Gastroesophageal sphincter (tissue), 4 donors: ENCODE measurements around the gene CDHR5. TPM values are rescaled to one million over a fixed set of nuclear protein-coding genes. Genes with fewer than 3 reads are reported as not detected.

ENCODE experiments used
- ATAC-seq: fragments of 150-250 bp; one replicate; pipeline ENCODE4 v1.9.1; 2016; ENCODE audit warnings: mild to moderate bottlenecking, moderate library complexity
- H3K27ac ChIP-seq, 4 donors: fragments of 200-600 bp; sonication (generic) in 3 of 4; 1 replicate in 3 of 4; 2 replicates in 1 of 4; pipeline ENCODE4 v1.5.1; 2016 to 2019
- H3K27me3 ChIP-seq: fragments of 200-600 bp; sonication (generic); one replicate; pipeline ENCODE4 v1.5.1; 2019
- H3K36me3 ChIP-seq, 2 donors: fragments of 200-600 bp; sonication (generic); one replicate each; pipeline ENCODE4 v1.5.1; 2019; ENCODE audit warnings: control low read depth in 1 of 2
- H3K4me1 ChIP-seq, 3 donors: fragments of 200-600 bp; sonication (generic); 1 replicate in 2 of 3; 2 replicates in 1 of 3; pipeline ENCODE4 v1.5.1; 2016 to 2019; ENCODE audit warnings: control low read depth in 2 of 3
- H3K4me3 ChIP-seq, 2 donors: fragments of 200-600 bp; sonication (generic); one replicate each; pipeline ENCODE4 v1.5.1; 2019; ENCODE audit warnings: mild to moderate bottlenecking in 1 of 2, moderate library complexity in 1 of 2
- H3K9me3 ChIP-seq, 3 donors: fragments of 200-600 bp; sonication (generic); one replicate each; pipeline ENCODE4 v1.5.1; 2017 to 2019; ENCODE audit warnings: control low read depth in 2 of 3
- EP300 ChIP-seq: sonication (generic); formaldehyde crosslinking; IDR thresholded peaks from one replicate; pipeline ENCODE4 v1.6.1; 2017; ENCODE audit warnings: antibody characterized with exemption, mild to moderate bottlenecking
- POLR2A ChIP-seq, 2 donors: fragments of 450-650 bp; IDR thresholded peaks; one replicate each; pipeline ENCODE4 v1.6.1; 2017; ENCODE audit warnings: antibody characterized with exemption in 2 of 2, mild to moderate bottlenecking in 2 of 2, moderate library complexity in 1 of 2
- POLR2AphosphoS5 ChIP-seq: sonication (generic); formaldehyde crosslinking; IDR thresholded peaks from one replicate; pipeline ENCODE4 v1.6.1; 2017; ENCODE audit warnings: antibody characterized with exemption
- whole genome bisulfite sequencing, 2 donors: methylation state at CpG; one replicate each; pipeline ENCODE4 v1.1.5; 2018; ENCODE audit warnings: low coverage in 1 of 2; 5-methylcytosine and 5-hydroxymethylcytosine counted together
- total RNA-seq, 4 donors: library from RNA; depleted of rRNA; stranded (reverse); fragments of >200 nt; gene quantifications; one replicate each; pipeline ENCODE4 v1.1.0, GENCODE V29; 2016
- TF ChIP-seq, protein P1 (sequence below), 4 experiments: fragments of 200-600 bp in 2 of 4; fragments of 450-650 bp in 2 of 4; sonication (generic) in 1 of 4; IDR thresholded peaks; one replicate each; pipeline ENCODE4 v1.5.1; 2017 to 2019; ENCODE audit warnings: antibody characterized with exemption in 4 of 4, mild to moderate bottlenecking in 2 of 4, moderate library complexity in 2 of 4

The CDHR5 gene
- total RNA-seq, 4 donors from 2014 or later: not detected

DNA sequence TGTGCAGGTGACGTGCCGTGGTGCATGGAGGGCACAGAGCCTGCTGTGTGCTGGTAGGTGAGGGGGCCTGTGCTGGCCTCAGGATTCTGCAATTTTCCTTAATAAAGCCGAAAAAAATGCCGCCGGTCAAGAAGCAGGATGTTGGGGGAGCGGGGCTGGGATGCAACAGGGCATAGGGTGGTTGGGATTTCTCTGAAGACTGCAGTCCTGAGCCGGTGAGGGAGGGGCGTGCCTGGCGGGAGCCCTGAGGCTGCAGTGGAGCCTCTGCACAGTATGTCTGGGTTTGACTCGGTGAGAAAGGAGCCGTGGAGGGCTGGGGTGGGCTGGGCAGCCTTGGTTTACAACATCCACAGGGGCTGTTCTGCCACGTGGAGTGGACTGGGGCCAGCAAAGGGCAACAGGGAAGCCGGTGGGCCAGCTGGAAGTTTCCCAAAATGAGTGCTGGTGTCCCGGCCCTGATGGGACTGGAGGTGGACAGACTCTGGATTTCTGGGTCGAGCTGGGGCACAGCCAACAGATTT is 1.3 kb downstream of the CDHR5 start:
- H3K4me1 ChIP-seq: peaks cover 0 to 20% (median 0%) of the 10 kb centered on the region in 3 donors
- WGBS, 2 donors: 77% methylated on average over 13 of the region's 15 CpGs; no CpG with 5 or more reads in 1 of the 2 donors
- H3K27ac ChIP-seq: no peak overlapping the region
- H3K4me3 ChIP-seq: no peak overlapping the region
- TF ChIP-seq POLR2A (IDR thresholded peaks at IDR 0.05) (no peak), POLR2AphosphoS5 (no peak), EP300 (no peak)
- TF ChIP-seq, protein P1, sequence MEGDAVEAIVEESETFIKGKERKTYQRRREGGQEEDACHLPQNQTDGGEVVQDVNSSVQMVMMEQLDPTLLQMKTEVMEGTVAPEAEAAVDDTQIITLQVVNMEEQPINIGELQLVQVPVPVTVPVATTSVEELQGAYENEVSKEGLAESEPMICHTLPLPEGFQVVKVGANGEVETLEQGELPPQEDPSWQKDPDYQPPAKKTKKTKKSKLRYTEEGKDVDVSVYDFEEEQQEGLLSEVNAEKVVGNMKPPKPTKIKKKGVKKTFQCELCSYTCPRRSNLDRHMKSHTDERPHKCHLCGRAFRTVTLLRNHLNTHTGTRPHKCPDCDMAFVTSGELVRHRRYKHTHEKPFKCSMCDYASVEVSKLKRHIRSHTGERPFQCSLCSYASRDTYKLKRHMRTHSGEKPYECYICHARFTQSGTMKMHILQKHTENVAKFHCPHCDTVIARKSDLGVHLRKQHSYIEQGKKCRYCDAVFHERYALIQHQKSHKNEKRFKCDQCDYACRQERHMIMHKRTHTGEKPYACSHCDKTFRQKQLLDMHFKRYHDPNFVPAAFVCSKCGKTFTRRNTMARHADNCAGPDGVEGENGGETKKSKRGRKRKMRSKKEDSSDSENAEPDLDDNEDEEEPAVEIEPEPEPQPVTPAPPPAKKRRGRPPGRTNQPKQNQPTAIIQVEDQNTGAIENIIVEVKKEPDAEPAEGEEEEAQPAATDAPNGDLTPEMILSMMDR (IDR thresholded peaks at IDR 0.05): no peak
- ATAC-seq: no peak
- peaks cover 28% of the 10 kb centered on the region for H3K27me3 ChIP-seq
- peaks cover 0 to 47% of the 10 kb centered on the region in 2 donors for H3K36me3 ChIP-seq
- no peaks in the 10 kb centered on the region for H3K9me3 ChIP-seq

DNA sequence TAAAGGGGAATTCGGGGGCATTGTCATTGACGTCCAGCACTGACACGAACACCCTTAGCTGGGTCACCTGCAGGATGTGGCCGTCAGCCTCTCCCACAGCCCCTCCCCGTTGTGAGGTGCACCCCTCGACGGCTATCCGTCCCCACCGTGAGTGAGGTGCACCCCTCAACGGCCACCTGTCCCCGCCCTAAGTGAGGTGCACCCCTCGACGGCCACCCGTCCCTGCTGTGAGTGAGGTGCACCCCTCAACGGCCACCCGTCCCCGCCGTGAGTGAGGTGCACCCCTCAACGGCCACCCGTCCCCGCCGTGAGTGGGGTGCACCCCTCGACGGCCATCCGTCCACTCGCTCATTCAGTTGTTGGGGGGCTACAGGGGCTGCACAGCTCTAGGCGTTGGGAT is 2.9 kb downstream of the CDHR5 start:
- peaks cover 0 to 57% of the 10 kb centered on the region in 2 donors for H3K36me3 ChIP-seq
- WGBS, 2 donors: 74% methylated on average over 12 of the region's 27 CpGs; no CpG with 5 or more reads in 1 of the 2 donors

GRCh38 chr11:620935-621814 is 3.6 kb downstream of the CDHR5 start:
- Histone ChIP-seq H3K36me3 (peaks cover 0 to 57% of the 10 kb centered on the region in 2 donors), H3K9me3 (no peaks in the 10 kb centered on the region), H3K4me3 (no peak overlapping the region), H3K4me1 (peaks cover 0 to 13% (median 4%) of the 10 kb centered on the region in 3 donors), H3K27ac (no peak overlapping the region), H3K27me3 (peaks cover 21% of the 10 kb centered on the region)
- TF ChIP-seq, protein P1 (IDR thresholded peaks at IDR 0.05): no peak
- TF ChIP-seq POLR2AphosphoS5 (no peak), EP300 (no peak), POLR2A (IDR thresholded peaks at IDR 0.05) (no peak)
- ATAC-seq: no peak
- WGBS, 2 donors: 75 to 81% methylated on average over 12 to 14 of the region's 45 CpGs

More for the DNA sequence above, 2.9 kb downstream of the CDHR5 start:
- no peak for ATAC-seq
- H3K27me3 ChIP-seq: peaks cover 28% of the 10 kb centered on the region
- H3K9me3 ChIP-seq: no peaks in the 10 kb centered on the region
- H3K27ac ChIP-seq: no peak overlapping the region
- peaks cover 0 to 13% (median 0%) of the 10 kb centered on the region in 3 donors for H3K4me1 ChIP-seq
- no peak overlapping the region for H3K4me3 ChIP-seq
- TF ChIP-seq POLR2AphosphoS5: no peak
- no peak for TF ChIP-seq POLR2A (IDR thresholded peaks at IDR 0.05)
- no peak for TF ChIP-seq EP300
- TF ChIP-seq, protein P1 (IDR thresholded peaks at IDR 0.05): no peak

GRCh38 chr11:620201-620600 is 4.6 kb downstream of the CDHR5 start:
- ATAC-seq: no peak
- Histone ChIP-seq H3K36me3 (peaks cover 0 to 57% of the 10 kb centered on the region in 2 donors), H3K4me1 (peaks cover 0 to 14% (median 7%) of the 10 kb centered on the region in 3 donors), H3K9me3 (no peaks in the 10 kb centered on the region), H3K4me3 (no peak overlapping the region), H3K27me3 (peaks cover 12% of the 10 kb centered on the region), H3K27ac (no peak overlapping the region)
- 100% methylated on average over 1 of the region's 13 CpGs; no CpG with 5 or more reads in 1 of the 2 donors for WGBS, 2 donors
- TF ChIP-seq POLR2A (IDR thresholded peaks at IDR 0.05) (no peak), POLR2AphosphoS5 (no peak), EP300 (no peak)
- TF ChIP-seq, protein P1 (IDR thresholded peaks at IDR 0.05): no peak
